ENCODE results near the gene LIN28A.

DNA sequence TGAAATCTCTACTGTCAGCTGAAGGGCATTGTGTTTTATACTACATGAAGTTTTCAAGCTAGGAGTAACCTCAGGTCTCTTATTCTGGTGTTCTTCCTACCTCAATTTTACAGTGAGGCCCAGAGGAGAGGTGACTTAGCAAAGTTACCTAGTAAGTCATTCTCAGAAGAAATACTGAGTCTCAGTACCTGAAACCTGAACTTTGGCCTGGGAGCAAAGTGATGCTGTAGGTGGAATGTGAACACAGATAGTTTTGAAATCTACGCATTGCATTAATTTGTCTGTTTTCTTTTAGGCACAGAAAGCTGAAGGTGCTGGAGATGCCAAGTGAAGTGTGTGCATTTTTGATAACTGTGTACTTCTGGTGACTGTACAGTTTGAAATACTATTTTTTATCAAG lies 64.2 kb downstream of the LIN28A start:
- TF ChIP-seq POLR2AphosphoS5 (IDR thresholded peaks at IDR 0.05) (no peak), POLR2A (IDR thresholded peaks at IDR 0.05) (no peak)
- TF ChIP-seq, protein P1, sequence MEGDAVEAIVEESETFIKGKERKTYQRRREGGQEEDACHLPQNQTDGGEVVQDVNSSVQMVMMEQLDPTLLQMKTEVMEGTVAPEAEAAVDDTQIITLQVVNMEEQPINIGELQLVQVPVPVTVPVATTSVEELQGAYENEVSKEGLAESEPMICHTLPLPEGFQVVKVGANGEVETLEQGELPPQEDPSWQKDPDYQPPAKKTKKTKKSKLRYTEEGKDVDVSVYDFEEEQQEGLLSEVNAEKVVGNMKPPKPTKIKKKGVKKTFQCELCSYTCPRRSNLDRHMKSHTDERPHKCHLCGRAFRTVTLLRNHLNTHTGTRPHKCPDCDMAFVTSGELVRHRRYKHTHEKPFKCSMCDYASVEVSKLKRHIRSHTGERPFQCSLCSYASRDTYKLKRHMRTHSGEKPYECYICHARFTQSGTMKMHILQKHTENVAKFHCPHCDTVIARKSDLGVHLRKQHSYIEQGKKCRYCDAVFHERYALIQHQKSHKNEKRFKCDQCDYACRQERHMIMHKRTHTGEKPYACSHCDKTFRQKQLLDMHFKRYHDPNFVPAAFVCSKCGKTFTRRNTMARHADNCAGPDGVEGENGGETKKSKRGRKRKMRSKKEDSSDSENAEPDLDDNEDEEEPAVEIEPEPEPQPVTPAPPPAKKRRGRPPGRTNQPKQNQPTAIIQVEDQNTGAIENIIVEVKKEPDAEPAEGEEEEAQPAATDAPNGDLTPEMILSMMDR (IDR thresholded peaks at IDR 0.05), result no peak

Data from gastroesophageal sphincter (tissue), 3 donors.